Omental fat pad (tissue), 4 donors: ENCODE data around the gene HPS6. TPM values are rescaled to one million over a fixed set of nuclear protein-coding genes. Genes with fewer than 3 reads are reported as not detected.

ENCODE experiments used
- ATAC-seq: fragments of 150-250 bp; one replicate; pipeline ENCODE4 v1.9.1; 2016; ENCODE audit warnings: mild to moderate bottlenecking, moderate library complexity; ENCODE audit not compliant: low FRiP score
- DNase-seq: peaks from one replicate; pipeline ENCODE4 v3.0.0-alpha.2; 2019; ENCODE audit warnings: low spot score
- small RNA-seq: library from RNA; depleted of rRNA; stranded (forward); fragments of <200 nt; gene quantifications from one replicate; pipeline ENCODE3, GENCODE V24; 2016
- total RNA-seq, 4 donors: library from RNA; depleted of rRNA; stranded (reverse); fragments of >200 nt; gene quantifications; one replicate each; pipeline ENCODE4 v1.1.0, GENCODE V29; 2016
- TF ChIP-seq, protein P1 (sequence below), 3 donors: fragments of 450-650 bp; IDR thresholded peaks; one replicate each; pipeline ENCODE4 v1.5.1; 2016 to 2017; ENCODE audit warnings: antibody characterized with exemption in 3 of 3, mild to moderate bottlenecking in 3 of 3, moderate library complexity in 2 of 3

Gene HPS6
- total RNA-seq, 4 donors from 2014 or later = 14.1 to 31.5 (median 22.5) TPM

DNA sequence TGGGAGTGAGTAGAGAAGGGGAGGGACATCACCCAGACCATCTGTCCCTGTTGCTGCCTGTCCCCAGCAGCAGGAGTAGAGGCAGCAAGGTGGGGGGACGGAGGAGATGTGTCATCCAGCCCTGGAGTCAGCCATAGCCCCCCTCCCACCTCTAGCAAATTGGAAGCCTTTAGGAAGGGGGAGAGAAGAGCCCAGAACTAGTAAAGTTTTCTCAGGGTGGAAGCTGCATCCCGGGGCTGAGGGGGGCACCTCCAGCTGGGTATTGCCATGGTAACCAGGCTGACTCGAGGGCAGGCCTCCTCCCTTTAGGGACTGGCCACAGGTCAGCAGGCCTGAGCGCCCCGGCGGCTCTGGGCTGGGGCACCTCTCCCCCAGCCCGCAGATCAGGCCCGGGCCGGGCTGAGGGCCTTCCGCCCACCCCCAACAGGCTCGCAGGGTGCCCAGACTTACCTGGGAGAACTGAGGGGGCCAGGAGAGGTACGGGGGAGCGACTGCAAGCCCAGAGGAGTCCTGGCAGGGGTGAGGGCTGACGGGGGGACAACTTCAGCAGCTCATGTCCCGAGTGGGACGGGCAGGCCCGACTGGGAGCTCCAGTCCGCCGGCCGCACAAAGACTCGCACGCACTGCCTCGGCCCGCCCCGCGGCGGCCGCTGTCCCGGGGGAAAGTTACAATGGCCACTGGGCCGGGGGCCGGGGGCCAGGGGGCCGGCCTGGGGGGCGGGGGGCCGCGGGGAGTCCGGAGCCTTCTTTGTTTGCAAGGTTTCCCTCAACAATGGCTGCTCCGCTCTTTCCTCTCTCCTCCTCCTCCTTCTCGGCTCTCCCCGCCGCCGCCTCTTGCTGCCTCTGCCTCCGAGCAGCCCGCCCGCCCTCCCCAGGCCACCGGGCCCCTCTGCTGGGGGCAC is 49.1 kb downstream of the HPS6 start:
- TF ChIP-seq, protein P1, sequence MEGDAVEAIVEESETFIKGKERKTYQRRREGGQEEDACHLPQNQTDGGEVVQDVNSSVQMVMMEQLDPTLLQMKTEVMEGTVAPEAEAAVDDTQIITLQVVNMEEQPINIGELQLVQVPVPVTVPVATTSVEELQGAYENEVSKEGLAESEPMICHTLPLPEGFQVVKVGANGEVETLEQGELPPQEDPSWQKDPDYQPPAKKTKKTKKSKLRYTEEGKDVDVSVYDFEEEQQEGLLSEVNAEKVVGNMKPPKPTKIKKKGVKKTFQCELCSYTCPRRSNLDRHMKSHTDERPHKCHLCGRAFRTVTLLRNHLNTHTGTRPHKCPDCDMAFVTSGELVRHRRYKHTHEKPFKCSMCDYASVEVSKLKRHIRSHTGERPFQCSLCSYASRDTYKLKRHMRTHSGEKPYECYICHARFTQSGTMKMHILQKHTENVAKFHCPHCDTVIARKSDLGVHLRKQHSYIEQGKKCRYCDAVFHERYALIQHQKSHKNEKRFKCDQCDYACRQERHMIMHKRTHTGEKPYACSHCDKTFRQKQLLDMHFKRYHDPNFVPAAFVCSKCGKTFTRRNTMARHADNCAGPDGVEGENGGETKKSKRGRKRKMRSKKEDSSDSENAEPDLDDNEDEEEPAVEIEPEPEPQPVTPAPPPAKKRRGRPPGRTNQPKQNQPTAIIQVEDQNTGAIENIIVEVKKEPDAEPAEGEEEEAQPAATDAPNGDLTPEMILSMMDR (IDR thresholded peaks at IDR 0.05) = no peak
- DNase-seq = no peak
- peak; percentile 2 for ATAC-seq

DNA sequence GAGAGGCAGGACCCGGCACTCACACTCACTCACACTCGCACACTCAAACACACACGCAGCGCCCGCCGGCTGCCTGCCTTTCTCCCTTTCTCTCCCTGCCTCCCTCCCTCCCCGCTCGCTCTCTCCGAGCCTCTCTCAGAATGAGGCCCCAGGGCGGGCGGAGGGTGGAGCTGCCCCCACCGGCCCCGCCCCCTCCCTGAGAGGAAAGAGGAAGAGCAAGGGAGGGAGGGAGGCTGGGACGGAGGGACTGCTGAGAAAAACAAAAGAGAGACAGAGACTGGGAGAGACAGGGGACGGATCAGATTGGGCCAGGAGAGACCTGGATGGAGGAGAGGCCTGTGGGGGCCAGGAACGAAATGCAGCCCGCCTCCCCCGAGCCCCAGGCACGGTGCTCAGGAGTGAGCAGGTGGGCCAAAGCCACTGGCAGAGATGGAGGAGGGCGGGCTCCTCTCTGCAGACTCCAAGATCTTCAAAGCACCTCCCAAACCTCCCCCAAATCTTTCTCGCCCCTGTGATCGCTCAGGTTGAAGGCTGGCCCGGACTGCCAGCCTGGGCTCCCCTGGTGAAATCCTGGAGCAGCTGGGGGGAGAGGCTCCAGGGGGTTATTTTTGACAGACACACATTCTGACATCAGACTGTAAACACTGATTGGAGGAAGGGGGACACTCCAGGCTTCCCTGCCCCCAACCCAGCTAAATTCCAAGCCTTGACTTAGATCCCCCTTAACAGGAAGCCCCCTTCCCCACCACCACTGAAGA is 49.9 kb downstream of the HPS6 start:
- DNase-seq (peak; percentile 64), ATAC-seq (peak; percentile 56)
- TF ChIP-seq, protein P1 (IDR thresholded peaks at IDR 0.05) = no peak

DNA sequence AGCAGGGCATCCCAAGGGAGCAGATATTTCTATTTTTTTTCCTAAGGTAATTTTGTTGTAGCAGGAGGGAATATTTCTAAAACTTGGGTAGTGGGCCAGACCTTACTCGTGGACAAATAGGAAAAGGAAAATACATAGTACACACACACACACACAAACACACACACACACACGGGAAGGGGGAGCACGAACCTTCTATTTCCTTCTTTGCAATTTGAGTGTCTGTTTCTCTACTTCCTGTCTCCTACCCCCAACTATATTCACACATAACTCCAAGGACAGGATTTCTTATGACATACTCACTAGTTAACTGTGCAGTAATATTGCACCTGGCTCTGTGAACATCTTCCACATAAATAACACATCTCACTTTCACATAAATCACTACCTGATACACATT is 50.6 kb downstream of the HPS6 start:
- TF ChIP-seq, protein P1 (IDR thresholded peaks at IDR 0.05) = no peak
- DNase-seq (no peak), ATAC-seq (no peak)

DNA sequence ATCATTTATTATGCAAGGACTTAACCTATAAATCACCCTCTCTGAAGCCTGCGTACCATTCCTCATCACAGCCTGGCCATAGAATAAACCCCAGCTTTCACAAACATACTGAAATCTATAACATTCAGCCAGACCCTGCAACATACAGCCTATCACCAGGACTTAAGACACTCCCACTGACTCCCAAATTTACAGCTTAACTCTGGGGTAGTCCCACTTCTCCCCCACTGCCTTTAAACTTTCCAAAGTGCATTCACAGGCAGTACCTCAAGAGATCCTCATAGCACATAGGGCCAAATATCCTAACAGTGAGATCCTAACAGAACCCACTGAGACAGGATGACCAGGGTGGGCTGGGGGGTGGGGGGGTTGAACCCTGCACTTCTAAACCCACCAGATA is 51.5 kb downstream of the HPS6 start:
- DNase-seq (no peak), ATAC-seq (no peak)
- TF ChIP-seq, protein P1 (IDR thresholded peaks at IDR 0.05) = no peak

Small RNAs within 50 kb of the gene (small RNA-seq; reads per million reads assigned to genes)
- gene AL500527.1 (not detected), gene AL500527.2 (not detected)

Other genes with a start within 250 kb of the HPS6 start
- gene OGA, start 246.9 kb upstream of the HPS6 start, total RNA-seq = 100 to 1,000 TPM in 2 of 4 donors, 10 to 100 TPM in 2; 70.0 to 214 (median 127) TPM
- 100 to 1,000 TPM in 1 of 4 donors, 10 to 100 TPM in 3; 60.4 to 252 (median 80.3) TPM for gene KCNIP2, start 221.5 kb upstream of the HPS6 start, total RNA-seq
- 10 to 100 TPM; 10.0 to 61.8 (median 12.7) TPM for gene ARMH3, start 9.2 kb upstream of the HPS6 start, total RNA-seq
- 10 to 100 TPM; 20.1 to 33.2 (median 30.9) TPM for gene LDB1, start 55.0 kb downstream of the HPS6 start, total RNA-seq
- 100 to 1,000 TPM in 1 of 4 donors, 10 to 100 TPM in 3; 15.4 to 105 (median 31.9) TPM for gene PPRC1, start 67.7 kb downstream of the HPS6 start, total RNA-seq
- 100 to 1,000 TPM in 2 of 4 donors, 10 to 100 TPM in 2; 35.3 to 229 (median 81.7) TPM for gene NOLC1, start 87.0 kb downstream of the HPS6 start, total RNA-seq
- 1 to 10 TPM in 3 of 4 donors, under 1 TPM in 1; 0.72 to 4.6 (median 2.1) TPM for gene ELOVL3, start 160.9 kb downstream of the HPS6 start, total RNA-seq
- under 1 TPM in 2 of 4 donors, not detected in 2; 0.36 to 0.37 TPM for gene PITX3, start 176.2 kb downstream of the HPS6 start, total RNA-seq
- 10 to 100 TPM; 28.1 to 34.9 (median 31.6) TPM for gene GBF1, start 180.2 kb downstream of the HPS6 start, total RNA-seq